ENCODE measurements around the gene TUT1.

- TF ChIP-seq POLR2AphosphoS5 (IDR thresholded peaks at IDR 0.05) (no peak), POLR2A (IDR thresholded peaks at IDR 0.05) (no peak)
These were observed 18.2 kb downstream of the TUT1 start for GRCh38 chr11:62573006-62573591.

Measured in upper lobe of left lung (tissue), 4 donors.